Thyroid gland (tissue), 4 donors: ENCODE measurements around the gene FOXP1. TPM values are rescaled to one million over a fixed set of nuclear protein-coding genes. Genes with fewer than 3 reads are reported as not detected.

Source experiments
- DNase-seq, 2 donors: peaks; one replicate each; pipeline ENCODE4 v3.0.0-alpha.2; 2019
- H3K27ac ChIP-seq, 3 donors: fragments of 200-600 bp; sonication (generic); 1 replicate in 2 of 3; 2 replicates in 1 of 3; pipeline ENCODE4 v1.5.1; 2016 to 2019; ENCODE audit warnings: mild to moderate bottlenecking in 1 of 3, moderate library complexity in 1 of 3
- H3K27me3 ChIP-seq: fragments of 200-600 bp; sonication (generic); one replicate; pipeline ENCODE4 v1.5.1; 2019
- H3K36me3 ChIP-seq, 2 donors: fragments of 200-600 bp; sonication (generic); one replicate each; pipeline ENCODE4 v1.5.1; 2016 to 2019
- H3K4me1 ChIP-seq, 2 donors: fragments of 200-600 bp; sonication (generic); one replicate each; pipeline ENCODE4 v1.5.1; 2017 to 2019
- H3K4me3 ChIP-seq, 3 donors: fragments of 200-600 bp; sonication (generic); replicated peaks in 1 of 3; 1 replicate in 2 of 3; 2 replicates in 1 of 3; pipeline ENCODE4 v1.5.1; 2016; ENCODE audit warnings: mild to moderate bottlenecking in 1 of 3
- H3K9me3 ChIP-seq: fragments of 200-600 bp; sonication (generic); one replicate; pipeline ENCODE4 v1.5.1; 2017
- CTCF ChIP-seq, 6 experiments: fragments of 200-600 bp in 3 of 6; fragments of 450-650 bp in 3 of 6; sonication (generic) in 3 of 6; IDR thresholded peaks; one replicate each; pipeline ENCODE4 v1.5.1; 2016 to 2019; ENCODE audit warnings: antibody characterized with exemption in 6 of 6, mild to moderate bottlenecking in 2 of 6, inconsistent platforms in 1 of 6, moderate library complexity in 1 of 6
- POLR2A ChIP-seq, 2 donors: fragments of 450-650 bp; IDR thresholded peaks; one replicate each; pipeline ENCODE4 v1.6.1; 2017; ENCODE audit warnings: antibody characterized with exemption in 2 of 2, mild to moderate bottlenecking in 2 of 2, moderate library complexity in 1 of 2
- WGBS, 2 donors: methylation state at CpG; one replicate each; pipeline ENCODE4 v1.1.5; 2017; 5-methylcytosine and 5-hydroxymethylcytosine counted together
- intact Hi-C: fragments of 100-400 bp; cut with DNase I; formaldehyde crosslinking; loops from one replicate; pipeline ENCODE4 v1.15.1; 2023
- total RNA-seq, 4 donors: library from RNA; depleted of rRNA; stranded (reverse); fragments of >200 nt; gene quantifications; one replicate each; pipeline ENCODE4 v1.2.3, GENCODE V29; 2016

The FOXP1 gene
- total RNA-seq, 4 donors from 2014 or later, result 111 to 187 (median 141) TPM

GRCh38 chr3:71600646-71601288, 17.2 kb upstream of the FOXP1 start:
- H3K27me3 ChIP-seq, result no peaks in the 10 kb centered on the region
- H3K9me3 ChIP-seq, result no peaks in the 10 kb centered on the region
- intact Hi-C loops, result no loop called here
- DNase-seq, result no peak
- no peaks in the 10 kb centered on the region for H3K36me3 ChIP-seq
- TF ChIP-seq CTCF (IDR thresholded peaks at IDR 0.05) (no peak), POLR2A (IDR thresholded peaks at IDR 0.05) (no peak)
- H3K4me3 ChIP-seq, result no peak overlapping the region
- peaks cover 0 to 6% of the 10 kb centered on the region in 2 donors for H3K4me1 ChIP-seq
- H3K27ac ChIP-seq, result no peak overlapping the region
- 90% methylated on average over 3 of the region's 3 CpGs for WGBS, 2 donors

GRCh38 chr3:71599416-71599815, 15.9 kb upstream of the FOXP1 start:
- TF ChIP-seq POLR2A (IDR thresholded peaks at IDR 0.05), result no peak
- no peak overlapping the region for H3K4me3 ChIP-seq
- no peak for DNase-seq
- no peaks in the 10 kb centered on the region for H3K27me3 ChIP-seq
- peaks cover 0 to 6% of the 10 kb centered on the region in 2 donors for H3K4me1 ChIP-seq
- WGBS, 2 donors, result 80 to 93% methylated on average over 1 of the region's 1 CpG
- no peaks in the 10 kb centered on the region for H3K9me3 ChIP-seq
- no peaks in the 10 kb centered on the region for H3K36me3 ChIP-seq
- no peak overlapping the region for H3K27ac ChIP-seq
- intact Hi-C loops, result no loop called here

- TF ChIP-seq POLR2A (IDR thresholded peaks at IDR 0.05) (no peak), CTCF (IDR thresholded peaks at IDR 0.05) (no peak)
- no peak for DNase-seq
- WGBS, 2 donors, result 95 to 96% methylated on average over 3 of the region's 3 CpGs
These were observed 14.8 kb upstream of the FOXP1 start for GRCh38 chr3:71598292-71598691.

GRCh38 chr3:71597286-71597685, 13.8 kb upstream of the FOXP1 start:
- no peaks in the 10 kb centered on the region for H3K27me3 ChIP-seq
- 92 to 99% methylated on average over 1 of the region's 1 CpG for WGBS, 2 donors
- H3K36me3 ChIP-seq, result no peaks in the 10 kb centered on the region
- no peak overlapping the region for H3K27ac ChIP-seq
- peaks cover 0 to 6% of the 10 kb centered on the region in 2 donors for H3K4me1 ChIP-seq
- intact Hi-C loops, result no loop called here
- TF ChIP-seq CTCF (IDR thresholded peaks at IDR 0.05) (no peak), POLR2A (IDR thresholded peaks at IDR 0.05) (no peak)
- no peak for DNase-seq
- H3K4me3 ChIP-seq, result no peak overlapping the region
- no peaks in the 10 kb centered on the region for H3K9me3 ChIP-seq

More at GRCh38 chr3:71598292-71598691, 14.8 kb upstream of the FOXP1 start:
- Histone ChIP-seq H3K36me3 (no peaks in the 10 kb centered on the region), H3K27ac (no peak overlapping the region), H3K4me1 (peaks cover 0 to 6% of the 10 kb centered on the region in 2 donors), H3K9me3 (no peaks in the 10 kb centered on the region), H3K27me3 (no peaks in the 10 kb centered on the region), H3K4me3 (no peak overlapping the region)
- intact Hi-C loops, result no loop called here

- no peaks in the 10 kb centered on the region for H3K9me3 ChIP-seq
- no peak for TF ChIP-seq POLR2A (IDR thresholded peaks at IDR 0.05)
- TF ChIP-seq CTCF (IDR thresholded peaks at IDR 0.05), result no peak
- no peak overlapping the region for H3K27ac ChIP-seq
- no peaks in the 10 kb centered on the region for H3K36me3 ChIP-seq
- H3K27me3 ChIP-seq, result no peaks in the 10 kb centered on the region
- no peak for DNase-seq
- intact Hi-C loops, result no loop called here
- WGBS, 2 donors, result 56 to 59% methylated on average over 3 of the region's 3 CpGs
- H3K4me3 ChIP-seq, result no peak overlapping the region
- H3K4me1 ChIP-seq, result no peaks in the 10 kb centered on the region
These were observed 9.6 kb upstream of the FOXP1 start for GRCh38 chr3:71593106-71593505.
